ENCODE data around the gene AIDA. TPM values are rescaled to one million over a fixed set of nuclear protein-coding genes. Genes with fewer than 3 reads are reported as not detected.
A peak's percentile ranks its signal among the peaks of the same experiment; 100 is the strongest.
"Not testable (repeated sequence)": the region's sequence is repeated elsewhere in the genome, so short reads cannot be mapped to it uniquely, and the experiment has no call there.

The AIDA gene
- total RNA-seq, 1 experiment from 2014 or later: 92.8 TPM

DNA sequence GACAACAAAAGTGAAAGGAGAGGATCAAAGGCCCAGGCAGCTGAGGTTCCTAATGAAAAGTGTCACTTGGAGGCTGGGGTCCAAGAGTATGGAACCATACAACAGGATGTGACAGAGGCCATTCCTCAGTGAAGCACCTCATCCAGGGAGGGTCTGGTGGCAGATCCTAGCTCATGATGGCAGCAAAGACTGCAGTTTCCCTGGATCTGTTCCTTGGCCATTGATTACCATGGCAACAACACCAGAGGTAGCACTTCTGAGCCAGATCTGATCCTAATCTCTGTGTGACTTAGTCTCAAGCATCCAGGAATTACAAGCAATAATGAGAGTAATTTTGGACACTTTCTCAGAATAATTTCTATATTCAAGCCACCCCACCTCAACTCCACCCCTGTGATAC lies 37.6 kb upstream of the AIDA start:
- H3K27ac ChIP-seq (ENCODE audit: insufficient read length, low read depth, low read length): no peak overlapping the region
- no peak overlapping the region for H2BK5ac ChIP-seq (ENCODE audit: insufficient read length, low read length)
- H3K79me1 ChIP-seq (ENCODE audit: insufficient read depth, low read depth, low read length, poor library complexity, severe bottlenecking): no peaks in the 10 kb centered on the region
- no peak overlapping the region for H4K5ac ChIP-seq (ENCODE audit: insufficient read length, low read depth, low read length)
- no peak overlapping the region for H2BK12ac ChIP-seq (ENCODE audit: insufficient read length, low read depth, low read length)
- H3K4me1 Mint-ChIP-seq: no peaks in the 10 kb centered on the region
- H3K18ac ChIP-seq (ENCODE audit: insufficient read length, low read depth, low read length): no peak overlapping the region
- H3K9ac ChIP-seq (ENCODE audit: extremely low read depth, insufficient read length, low read length): no peak overlapping the region
- H3K56ac ChIP-seq (ENCODE audit: insufficient read length, low read depth, low read length): no peak overlapping the region
- no peak overlapping the region for H3K23ac ChIP-seq (ENCODE audit: insufficient read length, low read depth, low read length)
- H4K91ac ChIP-seq (ENCODE audit: insufficient read length, low read depth, low read length): no peak overlapping the region
- H3K4me1 ChIP-seq (ENCODE audit: insufficient read depth, low read length): no peaks in the 10 kb centered on the region
- H3K79me2 ChIP-seq (ENCODE audit: insufficient read depth, low read length): no peaks in the 10 kb centered on the region
- H3K23me2 ChIP-seq (ENCODE audit: insufficient read length, low read depth, low read length, poor library complexity, severe bottlenecking): no peaks in the 10 kb centered on the region
- no peak overlapping the region for H3K4ac ChIP-seq (ENCODE audit: low read depth, low read length)
- H3K27me3 Mint-ChIP-seq (ENCODE audit: low read depth): peaks cover 4% of the 10 kb centered on the region; the same call in 1 of the 2 replicates
- H4K8ac ChIP-seq (replicated peaks; ENCODE audit: insufficient read length, low read depth, low read length): no peak overlapping the region
- H2AFZ ChIP-seq (ENCODE audit: low read length): no peak overlapping the region
- H3K27me3 ChIP-seq (ENCODE audit: insufficient read depth, low read length): no peaks in the 10 kb centered on the region
- H2AK5ac ChIP-seq (ENCODE audit: insufficient read length, low read length): no peak overlapping the region
- no peak overlapping the region for H3K4me3 Mint-ChIP-seq
- no peaks in the 10 kb centered on the region for H3K36me3 Mint-ChIP-seq (ENCODE audit: insufficient read depth in 1 of 3, low read depth in 3 of 3)
- H3K27ac Mint-ChIP-seq: no peak overlapping the region
- H2BK120ac ChIP-seq (ENCODE audit: low read depth, low read length, poor library complexity, severe bottlenecking): no peak overlapping the region
- no peak overlapping the region for H2BK15ac ChIP-seq (ENCODE audit: low read depth, low read length)
- no peak overlapping the region for H3T11ph ChIP-seq (ENCODE audit: low read length)
- no peaks in the 10 kb centered on the region for H3K9me3 Mint-ChIP-seq
- H4K20me1 ChIP-seq (ENCODE audit: control insufficient read depth, insufficient read depth, insufficient read length): no peaks in the 10 kb centered on the region
- no peak overlapping the region for H3K14ac ChIP-seq (ENCODE audit: insufficient read depth, low read length)
- DNase-seq: no peak
- H3K4me2 ChIP-seq (ENCODE audit: insufficient read depth, insufficient read length, low read length): no peak overlapping the region
- no peaks in the 10 kb centered on the region for H3K9me3 ChIP-seq (ENCODE audit: control insufficient read depth, low read depth, low read length)
- no peak overlapping the region for H2BK20ac ChIP-seq (ENCODE audit: low read depth, low read length, poor library complexity, severe bottlenecking)
- TF ChIP-seq, protein P1, sequence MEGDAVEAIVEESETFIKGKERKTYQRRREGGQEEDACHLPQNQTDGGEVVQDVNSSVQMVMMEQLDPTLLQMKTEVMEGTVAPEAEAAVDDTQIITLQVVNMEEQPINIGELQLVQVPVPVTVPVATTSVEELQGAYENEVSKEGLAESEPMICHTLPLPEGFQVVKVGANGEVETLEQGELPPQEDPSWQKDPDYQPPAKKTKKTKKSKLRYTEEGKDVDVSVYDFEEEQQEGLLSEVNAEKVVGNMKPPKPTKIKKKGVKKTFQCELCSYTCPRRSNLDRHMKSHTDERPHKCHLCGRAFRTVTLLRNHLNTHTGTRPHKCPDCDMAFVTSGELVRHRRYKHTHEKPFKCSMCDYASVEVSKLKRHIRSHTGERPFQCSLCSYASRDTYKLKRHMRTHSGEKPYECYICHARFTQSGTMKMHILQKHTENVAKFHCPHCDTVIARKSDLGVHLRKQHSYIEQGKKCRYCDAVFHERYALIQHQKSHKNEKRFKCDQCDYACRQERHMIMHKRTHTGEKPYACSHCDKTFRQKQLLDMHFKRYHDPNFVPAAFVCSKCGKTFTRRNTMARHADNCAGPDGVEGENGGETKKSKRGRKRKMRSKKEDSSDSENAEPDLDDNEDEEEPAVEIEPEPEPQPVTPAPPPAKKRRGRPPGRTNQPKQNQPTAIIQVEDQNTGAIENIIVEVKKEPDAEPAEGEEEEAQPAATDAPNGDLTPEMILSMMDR (conservative IDR thresholded peaks at IDR 0.05): peak; percentile 29; the same call in 2 of the 3 replicates

DNA sequence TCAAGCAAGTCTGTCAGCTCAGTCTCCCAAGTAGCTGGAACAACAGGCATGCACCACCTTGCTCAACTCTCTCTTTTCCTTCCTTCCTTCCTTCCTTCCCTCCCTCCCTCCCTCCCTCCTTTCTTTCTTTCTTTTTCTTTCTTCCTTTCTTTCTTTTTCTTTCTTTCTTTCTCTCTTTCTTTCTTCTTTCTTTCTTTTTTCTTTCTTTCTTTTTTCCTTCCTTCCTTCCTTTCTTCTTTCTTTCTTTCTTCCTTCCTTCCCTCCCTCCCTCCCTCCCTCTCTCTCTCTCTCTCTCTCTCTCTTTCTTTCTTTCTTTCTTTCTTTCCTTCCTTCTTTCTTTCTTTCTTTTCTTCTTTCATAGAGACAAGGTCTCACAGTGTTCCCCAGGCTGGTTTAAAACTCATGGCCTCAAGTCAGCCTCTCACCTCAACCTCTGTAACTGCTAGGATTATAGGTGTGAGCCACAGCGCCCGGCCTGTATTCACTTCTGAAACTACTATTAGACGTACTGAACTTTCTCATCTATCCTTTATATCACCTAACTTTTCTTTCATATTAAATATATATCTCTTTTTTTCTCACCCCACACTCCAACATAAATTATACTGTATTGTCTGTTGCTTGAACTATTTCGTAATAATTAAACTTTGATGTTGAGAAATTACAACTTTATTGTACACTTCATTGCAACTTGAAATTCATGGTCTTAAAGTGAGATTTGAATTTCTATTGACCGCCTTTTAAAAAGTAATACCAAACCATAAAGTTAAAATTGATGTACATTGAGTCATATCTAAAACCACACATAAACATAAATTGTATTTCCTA lies 29.6 kb upstream of the AIDA start:
- not testable (repeated sequence) for H3K23ac ChIP-seq (ENCODE audit: insufficient read length, low read depth, low read length); H2AK5ac ChIP-seq (ENCODE audit: insufficient read length, low read length); H4K8ac ChIP-seq (replicated peaks; ENCODE audit: insufficient read length, low read depth, low read length); H3K9me3 Mint-ChIP-seq; H4K20me1 ChIP-seq (ENCODE audit: control insufficient read depth, insufficient read depth, insufficient read length); H3K4ac ChIP-seq (ENCODE audit: low read depth, low read length); H2AFZ ChIP-seq (ENCODE audit: low read length); H3K27me3 Mint-ChIP-seq (ENCODE audit: low read depth); H3K27me3 ChIP-seq (ENCODE audit: insufficient read depth, low read length); H3K4me2 ChIP-seq (ENCODE audit: insufficient read depth, insufficient read length, low read length); H3K4me3 Mint-ChIP-seq; H4K91ac ChIP-seq (ENCODE audit: insufficient read length, low read depth, low read length); H3K14ac ChIP-seq (ENCODE audit: insufficient read depth, low read length); H3K79me1 ChIP-seq (ENCODE audit: insufficient read depth, low read depth, low read length, poor library complexity, severe bottlenecking); H2BK15ac ChIP-seq (ENCODE audit: low read depth, low read length); H4K5ac ChIP-seq (ENCODE audit: insufficient read length, low read depth, low read length); H3K36me3 Mint-ChIP-seq (ENCODE audit: insufficient read depth in 1 of 3, low read depth in 3 of 3); H2BK20ac ChIP-seq (ENCODE audit: low read depth, low read length, poor library complexity, severe bottlenecking); H3K56ac ChIP-seq (ENCODE audit: insufficient read length, low read depth, low read length); H3K79me2 ChIP-seq (ENCODE audit: insufficient read depth, low read length); H2BK120ac ChIP-seq (ENCODE audit: low read depth, low read length, poor library complexity, severe bottlenecking); DNase-seq; H3K4me1 ChIP-seq (ENCODE audit: insufficient read depth, low read length); H3K9ac ChIP-seq (ENCODE audit: extremely low read depth, insufficient read length, low read length); H2BK12ac ChIP-seq (ENCODE audit: insufficient read length, low read depth, low read length); H2BK5ac ChIP-seq (ENCODE audit: insufficient read length, low read length); H3T11ph ChIP-seq (ENCODE audit: low read length); H3K27ac ChIP-seq (ENCODE audit: insufficient read length, low read depth, low read length); H3K18ac ChIP-seq (ENCODE audit: insufficient read length, low read depth, low read length); H3K4me1 Mint-ChIP-seq; H3K23me2 ChIP-seq (ENCODE audit: insufficient read length, low read depth, low read length, poor library complexity, severe bottlenecking); H3K9me3 ChIP-seq (ENCODE audit: control insufficient read depth, low read depth, low read length)
- WGBS (ENCODE audit: extremely low coverage, insufficient read length, low lambda C conversion rate): 100% methylated on average over 1 of the region's 5 CpGs
- H3K27ac Mint-ChIP-seq: peak overlapping the region in 1 of 3 experiments; percentile 75; a peak in 1 of 7 replicates

All from H9 (cell line).